ENCODE data around the gene CEP152. TPM values are rescaled to one million over a fixed set of nuclear protein-coding genes. Genes with fewer than 3 reads are reported as not detected.

The CEP152 gene
- total RNA-seq, 4 donors from 2014 or later: 13.7 to 43.7 (median 16.5) TPM

DNA sequence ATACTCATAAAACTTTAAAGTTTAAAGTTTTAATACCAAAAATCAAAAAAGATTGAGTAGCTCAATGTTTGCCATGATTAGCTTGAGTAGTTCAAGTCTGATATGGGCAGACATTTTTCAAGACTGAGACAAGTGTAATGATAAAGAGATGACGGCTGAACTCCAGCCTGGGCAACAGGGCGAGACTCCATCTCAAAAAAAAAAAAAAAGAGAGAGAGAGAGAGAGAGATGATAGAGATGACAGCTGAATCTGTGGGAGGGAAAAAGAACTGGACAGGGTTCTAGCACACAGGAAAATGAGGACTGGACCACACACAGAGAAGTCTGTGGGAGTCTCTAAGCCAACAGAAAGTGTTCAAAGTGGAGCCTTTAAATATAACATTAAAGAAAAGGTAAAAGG, 25.2 kb downstream of the CEP152 start:
- Histone ChIP-seq H3K27ac (no peak overlapping the region), H3K27me3 (no peaks in the 10 kb centered on the region), H3K9me3 (no peaks in the 10 kb centered on the region), H3K36me3 (peaks cover 0 to 9% (median 0%) of the 10 kb centered on the region in 3 donors), H3K4me1 (peaks cover 0 to 6% (median 0%) of the 10 kb centered on the region in 4 donors), H3K4me3 (no peak overlapping the region)
- DNase-seq: no peak
- no peak for TF ChIP-seq POLR2A (IDR thresholded peaks at IDR 0.05)
- TF ChIP-seq, protein P1, sequence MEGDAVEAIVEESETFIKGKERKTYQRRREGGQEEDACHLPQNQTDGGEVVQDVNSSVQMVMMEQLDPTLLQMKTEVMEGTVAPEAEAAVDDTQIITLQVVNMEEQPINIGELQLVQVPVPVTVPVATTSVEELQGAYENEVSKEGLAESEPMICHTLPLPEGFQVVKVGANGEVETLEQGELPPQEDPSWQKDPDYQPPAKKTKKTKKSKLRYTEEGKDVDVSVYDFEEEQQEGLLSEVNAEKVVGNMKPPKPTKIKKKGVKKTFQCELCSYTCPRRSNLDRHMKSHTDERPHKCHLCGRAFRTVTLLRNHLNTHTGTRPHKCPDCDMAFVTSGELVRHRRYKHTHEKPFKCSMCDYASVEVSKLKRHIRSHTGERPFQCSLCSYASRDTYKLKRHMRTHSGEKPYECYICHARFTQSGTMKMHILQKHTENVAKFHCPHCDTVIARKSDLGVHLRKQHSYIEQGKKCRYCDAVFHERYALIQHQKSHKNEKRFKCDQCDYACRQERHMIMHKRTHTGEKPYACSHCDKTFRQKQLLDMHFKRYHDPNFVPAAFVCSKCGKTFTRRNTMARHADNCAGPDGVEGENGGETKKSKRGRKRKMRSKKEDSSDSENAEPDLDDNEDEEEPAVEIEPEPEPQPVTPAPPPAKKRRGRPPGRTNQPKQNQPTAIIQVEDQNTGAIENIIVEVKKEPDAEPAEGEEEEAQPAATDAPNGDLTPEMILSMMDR (IDR thresholded peaks at IDR 0.05): no peak

DNA sequence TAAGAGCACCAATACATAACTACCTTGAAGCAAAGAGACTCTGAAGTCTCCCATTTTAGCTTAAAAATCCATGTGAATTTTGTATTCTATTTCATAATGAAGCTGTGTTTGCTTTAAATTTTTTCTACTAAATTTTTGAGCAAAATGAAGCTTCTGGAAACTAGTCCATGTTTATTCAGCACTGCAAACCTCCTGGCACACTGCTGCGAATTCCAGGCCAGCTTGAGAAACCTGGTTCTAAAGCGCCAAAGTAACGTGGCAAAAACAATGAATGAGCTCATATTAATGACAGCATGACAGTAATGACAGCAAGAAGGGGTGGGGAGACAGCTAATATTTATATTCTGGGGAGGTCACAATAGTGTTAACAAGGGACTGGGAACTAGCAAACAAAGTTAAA, 25.7 kb downstream of the CEP152 start:
- Histone ChIP-seq H3K27me3 (no peaks in the 10 kb centered on the region), H3K27ac (no peak overlapping the region), H3K4me1 (peaks cover 0 to 6% (median 0%) of the 10 kb centered on the region in 4 donors), H3K9me3 (no peaks in the 10 kb centered on the region), H3K36me3 (peaks cover 0 to 9% (median 0%) of the 10 kb centered on the region in 3 donors), H3K4me3 (no peak overlapping the region)
- TF ChIP-seq, protein P1 (IDR thresholded peaks at IDR 0.05): no peak
- TF ChIP-seq POLR2A (IDR thresholded peaks at IDR 0.05): no peak
- DNase-seq: no peak

- TF ChIP-seq, protein P1 (IDR thresholded peaks at IDR 0.05): no peak
- no peak for TF ChIP-seq POLR2A (IDR thresholded peaks at IDR 0.05)
- H3K27ac ChIP-seq: no peak overlapping the region
These were observed 26.1 kb downstream of the CEP152 start for GRCh38 chr15:48784756-48785155.

DNA sequence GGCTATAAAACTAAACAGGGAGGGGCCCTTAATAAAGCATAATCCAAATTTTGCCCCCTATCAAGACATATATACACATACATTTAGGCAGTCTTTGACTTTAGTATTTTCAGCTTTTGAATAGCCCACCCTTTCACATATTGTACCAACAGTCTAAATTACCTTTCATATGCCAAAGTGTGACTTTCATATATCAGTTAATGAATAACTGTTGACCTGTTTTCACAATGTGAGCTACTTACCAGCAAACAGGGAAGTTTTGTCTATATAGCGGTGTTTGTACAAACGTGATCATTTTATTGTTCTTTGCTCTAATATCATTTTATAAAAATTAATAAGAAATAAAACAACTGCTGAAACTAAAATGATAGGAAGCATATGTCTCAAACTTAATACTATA, 28.0 kb downstream of the CEP152 start:
- no peak for DNase-seq
- TF ChIP-seq POLR2A (IDR thresholded peaks at IDR 0.05): no peak
- TF ChIP-seq, protein P1 (IDR thresholded peaks at IDR 0.05): no peak
- H3K36me3 ChIP-seq: no peaks in the 10 kb centered on the region
- H3K4me3 ChIP-seq: no peak overlapping the region
- peaks cover 0 to 6% (median 0%) of the 10 kb centered on the region in 4 donors for H3K4me1 ChIP-seq
- no peak overlapping the region for H3K27ac ChIP-seq
- no peaks in the 10 kb centered on the region for H3K9me3 ChIP-seq
- no peaks in the 10 kb centered on the region for H3K27me3 ChIP-seq

More at GRCh38 chr15:48784756-48785155, 26.1 kb downstream of the CEP152 start:
- Histone ChIP-seq H3K9me3 (no peaks in the 10 kb centered on the region), H3K36me3 (peaks cover 0 to 9% (median 0%) of the 10 kb centered on the region in 3 donors), H3K4me1 (peaks cover 0 to 6% (median 0%) of the 10 kb centered on the region in 4 donors), H3K4me3 (no peak overlapping the region), H3K27me3 (no peaks in the 10 kb centered on the region)
- DNase-seq: no peak

GRCh38 chr15:48781481-48782081, 29.3 kb downstream of the CEP152 start:
- peaks cover 0 to 6% (median 0%) of the 10 kb centered on the region in 4 donors for H3K4me1 ChIP-seq
- H3K36me3 ChIP-seq: no peaks in the 10 kb centered on the region
- TF ChIP-seq, protein P1 (IDR thresholded peaks at IDR 0.05): no peak
- no peak for TF ChIP-seq POLR2A (IDR thresholded peaks at IDR 0.05)
- no peaks in the 10 kb centered on the region for H3K27me3 ChIP-seq
- peak in 2 of 3 donors; percentile 60 to 78 for DNase-seq
- H3K9me3 ChIP-seq: no peaks in the 10 kb centered on the region
- H3K27ac ChIP-seq: peak overlapping the region in 2 of 4 donors; percentile 65 to 72
- no peak overlapping the region for H3K4me3 ChIP-seq

All from Peyer's patch (tissue), 4 donors.